Measurements from ENCODE around the gene ZNF415. TPM values are rescaled to one million over a fixed set of nuclear protein-coding genes. Genes with fewer than 3 reads are reported as not detected.

Gene ZNF415
- total RNA-seq, 1 experiment from 2014 or later = not detected

DNA sequence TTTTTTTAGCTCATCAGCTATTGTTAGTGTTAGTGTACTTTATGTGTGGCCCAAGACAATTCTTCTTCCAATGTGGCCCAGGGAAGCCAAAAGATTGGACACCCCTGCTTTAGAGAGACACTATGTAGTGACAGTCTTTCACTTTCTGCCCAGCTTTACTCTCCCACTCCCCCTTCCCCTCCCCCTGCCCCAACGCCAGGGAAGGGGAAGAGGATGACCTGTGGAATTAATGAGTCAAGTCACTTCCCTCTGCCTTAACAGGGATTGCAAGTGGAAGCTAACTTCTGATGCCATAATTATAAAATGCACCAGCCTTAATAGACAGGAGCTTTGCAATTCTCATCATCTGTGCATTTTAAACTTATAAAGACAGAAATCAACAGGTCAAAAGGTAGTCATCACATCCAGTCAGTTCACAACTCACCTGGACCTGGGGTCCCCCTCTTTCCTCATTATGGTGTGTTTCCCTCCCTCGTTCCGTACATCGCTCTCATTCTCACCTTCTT lies 1.6 kb downstream of the ZNF415 start (continued):
- no peak for TF ChIP-seq REST (IDR thresholded peaks at IDR 0.05; ENCODE audit: low read depth)
- TF ChIP-seq SIN3A (IDR thresholded peaks at IDR 0.05; ENCODE audit: low read depth) = no peak
- TF ChIP-seq SP1 (IDR thresholded peaks at IDR 0.05; ENCODE audit: low read depth) = no peak
- no peak for TF ChIP-seq TCF7L2 (IDR thresholded peaks at IDR 0.05; ENCODE audit: borderline replicate concordance, extremely low read depth, insufficient read depth, insufficient read length)
- TF ChIP-seq POLR2AphosphoS5 (IDR thresholded peaks at IDR 0.05; ENCODE audit: low read depth, low read length) = no peak

GRCh38 chr19:53130506-53130905 lies 2.2 kb downstream of the ZNF415 start:
- no peak for DNase-seq (ENCODE audit: low read depth, low spot score)
- CTCF ChIA-PET = no interaction called here
- TF ChIP-seq EZH2phosphoT487 (IDR thresholded peaks at IDR 0.05; ENCODE audit: borderline replicate concordance) (no peak), ELF1 (IDR thresholded peaks at IDR 0.05; ENCODE audit: borderline replicate concordance, low read depth) (no peak), EZH2 (IDR thresholded peaks at IDR 0.05) (no peak), YY1 (IDR thresholded peaks at IDR 0.05; ENCODE audit: extremely low read depth, insufficient replicate concordance, low read depth, low read length) (no peak), SIN3A (IDR thresholded peaks at IDR 0.05; ENCODE audit: low read depth) (no peak), EGR1 (IDR thresholded peaks at IDR 0.05; ENCODE audit: low read depth) (no peak), ZNF274 (IDR thresholded peaks at IDR 0.05; ENCODE audit: low read depth, low read length) (no peak), ZFX (IDR thresholded peaks at IDR 0.05) (no peak), REST (IDR thresholded peaks at IDR 0.05; ENCODE audit: low read depth) (no peak), CBX3 (IDR thresholded peaks at IDR 0.05; ENCODE audit: low read depth) (no peak), JUND (IDR thresholded peaks at IDR 0.05) (no peak), POLR2AphosphoS5 (IDR thresholded peaks at IDR 0.05; ENCODE audit: low read depth, low read length) (no peak), POLR2A (IDR thresholded peaks at IDR 0.05; ENCODE audit: borderline replicate concordance, extremely low read depth, insufficient read depth, insufficient read length) (no peak)
- TF ChIP-seq, protein P1, sequence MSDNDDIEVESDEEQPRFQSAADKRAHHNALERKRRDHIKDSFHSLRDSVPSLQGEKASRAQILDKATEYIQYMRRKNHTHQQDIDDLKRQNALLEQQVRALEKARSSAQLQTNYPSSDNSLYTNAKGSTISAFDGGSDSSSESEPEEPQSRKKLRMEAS (IDR thresholded peaks at IDR 0.05) = no peak
- TF ChIP-seq, protein P2, sequence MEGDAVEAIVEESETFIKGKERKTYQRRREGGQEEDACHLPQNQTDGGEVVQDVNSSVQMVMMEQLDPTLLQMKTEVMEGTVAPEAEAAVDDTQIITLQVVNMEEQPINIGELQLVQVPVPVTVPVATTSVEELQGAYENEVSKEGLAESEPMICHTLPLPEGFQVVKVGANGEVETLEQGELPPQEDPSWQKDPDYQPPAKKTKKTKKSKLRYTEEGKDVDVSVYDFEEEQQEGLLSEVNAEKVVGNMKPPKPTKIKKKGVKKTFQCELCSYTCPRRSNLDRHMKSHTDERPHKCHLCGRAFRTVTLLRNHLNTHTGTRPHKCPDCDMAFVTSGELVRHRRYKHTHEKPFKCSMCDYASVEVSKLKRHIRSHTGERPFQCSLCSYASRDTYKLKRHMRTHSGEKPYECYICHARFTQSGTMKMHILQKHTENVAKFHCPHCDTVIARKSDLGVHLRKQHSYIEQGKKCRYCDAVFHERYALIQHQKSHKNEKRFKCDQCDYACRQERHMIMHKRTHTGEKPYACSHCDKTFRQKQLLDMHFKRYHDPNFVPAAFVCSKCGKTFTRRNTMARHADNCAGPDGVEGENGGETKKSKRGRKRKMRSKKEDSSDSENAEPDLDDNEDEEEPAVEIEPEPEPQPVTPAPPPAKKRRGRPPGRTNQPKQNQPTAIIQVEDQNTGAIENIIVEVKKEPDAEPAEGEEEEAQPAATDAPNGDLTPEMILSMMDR (IDR thresholded peaks at IDR 0.05 in 2 of 3, conservative IDR thresholded peaks at IDR 0.05 in 1 of 3; ENCODE audit: borderline replicate concordance in 1 of 3, insufficient read depth in 1 of 3, low read depth in 2 of 3, low read length in 2 of 3) = no peak

More at GRCh38 chr19:53130506-53130905, 2.2 kb downstream of the ZNF415 start:
- intact Hi-C loops (cut with micrococcal nuclease) = loop anchor here (2.0 kb wide), 1 partner anchor 32 kb away; no protein-coding TSS in a partner anchor
- no peak for ATAC-seq
- no peaks in the 10 kb centered on the region for H4K20me1 ChIP-seq (ENCODE audit: insufficient read depth)
- POLR2A ChIA-PET = no interaction called here
- no peaks in the 10 kb centered on the region for H3K36me3 ChIP-seq (ENCODE audit: control insufficient read depth in 1 of 2, insufficient read depth in 2 of 2, low read length in 2 of 2)
- H3K4me1 ChIP-seq (ENCODE audit: control insufficient read depth in 1 of 2, insufficient read depth in 2 of 2, low read length in 2 of 2) = no peaks in the 10 kb centered on the region
- no TSS peak for BruUV-seq (replicated peaks)
- no peaks in the 10 kb centered on the region for H3K27me3 ChIP-seq (ENCODE audit: insufficient read depth, low read length)
- no peak overlapping the region for H3K4me2 ChIP-seq (ENCODE audit: low read length)
- H3K9me2 ChIP-seq (ENCODE audit: insufficient read depth) = no peaks in the 10 kb centered on the region
- RAD21 ChIA-PET (ENCODE audit: low non-redundant PET in 1 of 2, low total read pairs in 2 of 2, uncharacterized antibody in 2 of 2, unreplicated experiment in 2 of 2) = no interaction called here
- no peak overlapping the region for H3K4me3 ChIP-seq (replicated peaks in 1 of 2; ENCODE audit: low read depth in 1 of 2, low read length in 2 of 2)
- no peak overlapping the region for H3K9ac ChIP-seq (ENCODE audit: low read length)
- H2AFZ ChIP-seq (ENCODE audit: low read depth, low read length, poor library complexity, severe bottlenecking) = no peak overlapping the region
- no peaks in the 10 kb centered on the region for H3K79me2 ChIP-seq (ENCODE audit: insufficient read depth, low read length)
- H3K9me3 ChIP-seq (ENCODE audit: control insufficient read depth in 1 of 2, insufficient read depth in 1 of 2, low read depth in 1 of 2, low read length in 2 of 2) = no peaks in the 10 kb centered on the region; a peak in 3 of 4 replicates
- no peak overlapping the region for H3K27ac ChIP-seq (ENCODE audit: low read depth, low read length)

Measured in HCT116 (cell line).